Astrocyte of the cerebellum (primary cell): ENCODE measurements around the gene BAAT.

Experiments used
- DNase-seq: peaks from one replicate; pipeline ENCODE4 v3.0.0-alpha.2; 2011; ENCODE audit warnings: low read depth
- H3K4me3 ChIP-seq: 2 replicates; pipeline ENCODE4 v1.5.1; 2011; ENCODE audit warnings: mild to moderate bottlenecking, low read depth, low read length, moderate library complexity
- CTCF ChIP-seq: IDR thresholded peaks from 2 replicates; pipeline ENCODE4 v1.5.1; 2012; ENCODE audit warnings: low read length, low read depth, moderate library complexity, mild to moderate bottlenecking; ENCODE audit errors: missing control alignments
- in situ Hi-C: cut with HindIII; loops from 2 replicates; pipeline ENCODE4 v1.10.0; 2017; ENCODE audit warnings: low sequenced_read_pairs

Gene BAAT

GRCh38 chr9:101367323-101367722 lies 17.5 kb downstream of the BAAT start:
- in situ Hi-C loops = no loop called here
- no peak for TF ChIP-seq CTCF
- DNase-seq = no peak
- no peak overlapping the region for H3K4me3 ChIP-seq

- no peak overlapping the region for H3K4me3 ChIP-seq
- in situ Hi-C loops = no loop called here
- no peak for DNase-seq
- no peak for TF ChIP-seq CTCF
Observed at GRCh38 chr9:101366038-101366756, 18.6 kb downstream of the BAAT start.

GRCh38 chr9:101365181-101365580 lies 19.6 kb downstream of the BAAT start:
- in situ Hi-C loops = no loop called here
- no peak for TF ChIP-seq CTCF
- no peak for DNase-seq
- H3K4me3 ChIP-seq = no peak overlapping the region

- in situ Hi-C loops = no loop called here
- no peak for TF ChIP-seq CTCF
- H3K4me3 ChIP-seq = no peak overlapping the region
- DNase-seq = no peak
Observed at GRCh38 chr9:101362450-101362849, 22.4 kb downstream of the BAAT start.

- in situ Hi-C loops = no loop called here
- H3K4me3 ChIP-seq = no peak overlapping the region
- DNase-seq = no peak
- TF ChIP-seq CTCF = no peak
Observed at GRCh38 chr9:101360647-101361046, 24.2 kb downstream of the BAAT start.

GRCh38 chr9:101359679-101360078 lies 25.1 kb downstream of the BAAT start:
- TF ChIP-seq CTCF = no peak

GRCh38 chr9:101356619-101357018 lies 28.2 kb downstream of the BAAT start:
- H3K4me3 ChIP-seq = no peak overlapping the region
- in situ Hi-C loops = no loop called here
- no peak for DNase-seq
- no peak for TF ChIP-seq CTCF

More at GRCh38 chr9:101359679-101360078, 25.1 kb downstream of the BAAT start:
- in situ Hi-C loops = no loop called here
- DNase-seq = no peak
- no peak overlapping the region for H3K4me3 ChIP-seq
